ENCODE data around the gene PREP. TPM values are rescaled to one million over a fixed set of nuclear protein-coding genes. Genes with fewer than 3 reads are reported as not detected.

The PREP gene
- total RNA-seq, 2 donors from 2014 or later = 8.9 to 54.5 TPM

DNA sequence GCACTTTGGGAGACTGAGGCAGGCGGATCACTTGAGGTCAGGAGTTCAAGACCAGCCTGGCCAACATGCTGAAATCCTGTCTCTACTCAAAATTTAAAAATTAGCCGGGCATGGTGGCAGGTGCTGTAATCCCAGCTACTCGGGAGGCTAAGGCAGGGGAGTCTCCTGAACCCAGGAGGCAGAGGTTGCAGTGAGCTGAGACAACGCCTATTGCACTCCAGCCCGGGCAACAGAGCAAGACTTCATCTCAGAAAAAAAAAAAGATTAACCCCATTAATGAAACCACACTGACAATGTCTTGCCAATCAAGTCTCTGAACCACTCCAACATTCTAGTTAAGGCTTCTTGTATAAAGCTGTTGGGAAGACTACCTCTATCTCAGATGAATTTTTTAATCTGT, 4.0 kb downstream of the PREP start:
- no peak for DNase-seq (ENCODE audit: low spot score)
- H3K27me3 ChIP-seq (replicated peaks; ENCODE audit: insufficient read depth) = no peaks in the 10 kb centered on the region
- no peaks in the 10 kb centered on the region for H3K4me1 ChIP-seq (replicated peaks)
- no peak overlapping the region for H3K27ac ChIP-seq
- no peaks in the 10 kb centered on the region for H3K9me3 ChIP-seq
- TF ChIP-seq, protein P1, sequence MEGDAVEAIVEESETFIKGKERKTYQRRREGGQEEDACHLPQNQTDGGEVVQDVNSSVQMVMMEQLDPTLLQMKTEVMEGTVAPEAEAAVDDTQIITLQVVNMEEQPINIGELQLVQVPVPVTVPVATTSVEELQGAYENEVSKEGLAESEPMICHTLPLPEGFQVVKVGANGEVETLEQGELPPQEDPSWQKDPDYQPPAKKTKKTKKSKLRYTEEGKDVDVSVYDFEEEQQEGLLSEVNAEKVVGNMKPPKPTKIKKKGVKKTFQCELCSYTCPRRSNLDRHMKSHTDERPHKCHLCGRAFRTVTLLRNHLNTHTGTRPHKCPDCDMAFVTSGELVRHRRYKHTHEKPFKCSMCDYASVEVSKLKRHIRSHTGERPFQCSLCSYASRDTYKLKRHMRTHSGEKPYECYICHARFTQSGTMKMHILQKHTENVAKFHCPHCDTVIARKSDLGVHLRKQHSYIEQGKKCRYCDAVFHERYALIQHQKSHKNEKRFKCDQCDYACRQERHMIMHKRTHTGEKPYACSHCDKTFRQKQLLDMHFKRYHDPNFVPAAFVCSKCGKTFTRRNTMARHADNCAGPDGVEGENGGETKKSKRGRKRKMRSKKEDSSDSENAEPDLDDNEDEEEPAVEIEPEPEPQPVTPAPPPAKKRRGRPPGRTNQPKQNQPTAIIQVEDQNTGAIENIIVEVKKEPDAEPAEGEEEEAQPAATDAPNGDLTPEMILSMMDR (IDR thresholded peaks at IDR 0.05) = no peak
- no peak for TF ChIP-seq POLR2A (IDR thresholded peaks at IDR 0.05)
- TF ChIP-seq POLR2AphosphoS5 (IDR thresholded peaks at IDR 0.05) = no peak
- H3K4me3 ChIP-seq = no peak overlapping the region
- WGBS = 90% methylated on average over 5 of the region's 5 CpGs
- H3K36me3 ChIP-seq = no peaks in the 10 kb centered on the region
- intact Hi-C loops (cut with DNase I) = no loop called here

DNA sequence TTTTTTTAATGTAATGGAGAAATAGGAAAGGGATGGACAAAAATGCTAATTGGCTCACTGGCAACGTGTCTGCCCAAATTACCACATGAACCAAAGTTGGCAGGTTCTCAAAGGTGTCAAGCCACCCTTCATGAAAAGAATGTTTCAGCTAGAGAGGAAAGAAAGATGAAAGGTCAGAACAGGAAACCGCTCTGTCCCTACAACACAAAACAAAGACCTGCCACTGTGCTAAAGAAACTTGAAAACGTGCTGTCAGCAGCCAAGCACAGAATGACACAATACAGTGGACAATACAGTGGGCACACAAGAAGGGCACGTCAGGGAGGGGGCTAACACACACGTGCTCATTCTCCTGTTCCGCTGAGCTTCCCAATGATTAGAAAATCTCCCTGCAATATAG, 4.9 kb downstream of the PREP start:
- Histone ChIP-seq H3K9me3 (no peaks in the 10 kb centered on the region), H3K4me3 (no peak overlapping the region), H3K27ac (no peak overlapping the region), H3K27me3 (replicated peaks; ENCODE audit: insufficient read depth) (no peaks in the 10 kb centered on the region), H3K36me3 (no peaks in the 10 kb centered on the region), H3K4me1 (replicated peaks) (no peaks in the 10 kb centered on the region)
- TF ChIP-seq POLR2A (IDR thresholded peaks at IDR 0.05) (no peak), POLR2AphosphoS5 (IDR thresholded peaks at IDR 0.05) (no peak)
- TF ChIP-seq, protein P1 (IDR thresholded peaks at IDR 0.05) = no peak
- no peak for DNase-seq (ENCODE audit: low spot score)
- intact Hi-C loops (cut with DNase I) = no loop called here
- 53% methylated on average over 6 of the region's 6 CpGs for WGBS

DNA sequence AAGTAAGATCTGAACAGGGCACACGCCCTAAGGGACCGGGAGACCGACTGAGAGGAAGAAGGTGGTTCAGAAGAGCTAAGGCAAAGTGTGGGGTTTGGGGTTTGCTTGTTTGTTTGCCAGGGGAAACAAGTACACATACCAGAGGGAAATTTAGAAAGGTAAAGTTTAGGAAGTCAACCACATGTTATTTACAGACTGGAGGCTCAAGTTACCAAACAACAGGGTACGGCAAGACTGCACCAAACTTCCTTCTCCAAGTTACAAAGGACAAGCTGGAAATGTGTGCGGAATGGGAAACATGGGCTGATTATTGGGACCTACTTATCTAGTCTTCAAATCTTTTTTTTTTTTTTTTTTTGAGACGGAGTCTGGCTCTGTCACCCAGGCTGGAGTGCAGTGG, 11.2 kb downstream of the PREP start:
- DNase-seq (ENCODE audit: low spot score) = no peak
- no peak overlapping the region for H3K27ac ChIP-seq
- no peaks in the 10 kb centered on the region for H3K4me1 ChIP-seq (replicated peaks)
- no peaks in the 10 kb centered on the region for H3K9me3 ChIP-seq
- TF ChIP-seq POLR2A (IDR thresholded peaks at IDR 0.05) (no peak), POLR2AphosphoS5 (IDR thresholded peaks at IDR 0.05) (no peak)
- TF ChIP-seq, protein P1 (IDR thresholded peaks at IDR 0.05) = no peak
- intact Hi-C loops (cut with DNase I) = no loop called here
- no peak overlapping the region for H3K4me3 ChIP-seq
- H3K36me3 ChIP-seq = no peaks in the 10 kb centered on the region
- WGBS = 84% methylated on average over 6 of the region's 6 CpGs
- H3K27me3 ChIP-seq (replicated peaks; ENCODE audit: insufficient read depth) = no peaks in the 10 kb centered on the region

DNA sequence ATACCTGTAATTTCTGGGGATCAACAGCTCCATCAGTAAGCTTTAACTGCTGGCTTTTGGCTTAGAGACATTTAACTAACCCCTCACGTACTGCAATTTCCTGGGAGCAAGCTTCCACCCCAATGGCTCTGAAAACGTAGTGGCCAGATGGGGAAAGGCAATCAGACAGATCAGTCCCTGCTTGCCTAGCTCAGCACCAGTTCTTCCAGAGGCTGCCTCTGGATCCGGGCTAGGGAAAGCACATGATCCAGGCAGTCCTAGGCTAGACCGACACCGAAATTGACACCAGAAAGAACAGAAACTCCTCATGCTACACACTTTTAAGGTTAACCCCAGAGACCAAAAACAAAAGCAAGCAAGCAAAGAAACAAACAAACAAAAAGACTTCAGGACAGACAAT, 13.3 kb downstream of the PREP start:
- TF ChIP-seq, protein P1 (IDR thresholded peaks at IDR 0.05) = no peak
- TF ChIP-seq POLR2AphosphoS5 (IDR thresholded peaks at IDR 0.05) = no peak
- no peak for TF ChIP-seq POLR2A (IDR thresholded peaks at IDR 0.05)
- intact Hi-C loops (cut with DNase I) = no loop called here
- no peak for DNase-seq (ENCODE audit: low spot score)
- H3K4me3 ChIP-seq = no peak overlapping the region
- no peaks in the 10 kb centered on the region for H3K4me1 ChIP-seq (replicated peaks)
- 78% methylated on average over 5 of the region's 5 CpGs for WGBS
- no peak overlapping the region for H3K27ac ChIP-seq
- H3K27me3 ChIP-seq (replicated peaks; ENCODE audit: insufficient read depth) = no peaks in the 10 kb centered on the region
- no peaks in the 10 kb centered on the region for H3K36me3 ChIP-seq
- no peaks in the 10 kb centered on the region for H3K9me3 ChIP-seq

DNA sequence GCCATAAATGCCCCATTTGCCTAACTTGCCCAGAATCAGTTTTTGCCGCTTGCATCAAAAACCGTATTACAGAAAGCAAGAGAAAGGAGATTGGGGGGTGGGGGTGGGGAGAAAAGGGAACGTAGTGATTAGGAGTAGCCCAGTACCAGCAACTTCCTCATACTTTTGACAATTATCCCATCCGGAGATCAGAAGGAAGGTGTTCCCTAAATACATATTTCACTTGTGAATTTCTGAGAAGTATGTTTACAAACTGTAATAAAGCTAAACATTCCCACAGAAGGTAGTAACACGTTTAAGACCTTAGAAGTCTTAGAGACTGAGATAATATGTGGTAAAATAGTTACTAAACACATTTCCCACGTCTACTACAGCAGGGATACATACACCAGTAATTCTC, 14.5 kb downstream of the PREP start:
- intact Hi-C loops (cut with DNase I) = no loop called here
- no peak for DNase-seq (ENCODE audit: low spot score)
- TF ChIP-seq, protein P1 (IDR thresholded peaks at IDR 0.05) = no peak
- no peak for TF ChIP-seq POLR2AphosphoS5 (IDR thresholded peaks at IDR 0.05)
- TF ChIP-seq POLR2A (IDR thresholded peaks at IDR 0.05) = no peak

More for the DNA sequence above, 14.5 kb downstream of the PREP start:
- Histone ChIP-seq H3K4me1 (replicated peaks) (no peaks in the 10 kb centered on the region), H3K27me3 (replicated peaks; ENCODE audit: insufficient read depth) (no peaks in the 10 kb centered on the region), H3K9me3 (no peaks in the 10 kb centered on the region), H3K4me3 (no peak overlapping the region), H3K36me3 (no peaks in the 10 kb centered on the region), H3K27ac (no peak overlapping the region)
- WGBS = 50% methylated on average over 6 of the region's 6 CpGs
